Hypothalamus (tissue), 51 donors: ENCODE data around the gene KRTAP29-1.

Source experiments
- DNase-seq, 51 donors: peaks; one replicate each; lab custom pipeline; 2025; lab: John Stamatoyannopoulos, UW

KRTAP29-1 gene

GRCh38 chr17:41254861-41255260 is 47.8 kb downstream of the KRTAP29-1 start:
- DNase-seq = no peak
